Endothelial cell (in vitro differentiated cells): ENCODE data around the gene ZNF836. TPM values are rescaled to one million over a fixed set of nuclear protein-coding genes. Genes with fewer than 3 reads are reported as not detected.

ENCODE experiments used
- DNase-seq: peaks from one replicate; pipeline ENCODE4 v3.0.0; 2021; ENCODE audit warnings: low spot score
- H3K27ac Mint-ChIP-seq: one replicate; pipeline ENCODE4 v1.8.0; 2021; ENCODE audit warnings: mixed read lengths, inconsistent platforms; ENCODE audit not compliant: unreplicated experiment
- H3K27me3 Mint-ChIP-seq: one replicate; pipeline ENCODE4 v1.8.0; 2021; ENCODE audit warnings: mild to moderate bottlenecking, moderate library complexity, mixed read lengths, inconsistent platforms; ENCODE audit not compliant: unreplicated experiment
- H3K36me3 Mint-ChIP-seq: one replicate; pipeline ENCODE4 v1.8.0; 2021; ENCODE audit warnings: mild to moderate bottlenecking, low read depth, mixed read lengths, inconsistent platforms; ENCODE audit not compliant: unreplicated experiment
- H3K4me1 Mint-ChIP-seq: one replicate; pipeline ENCODE4 v1.8.0; 2021; ENCODE audit warnings: mild to moderate bottlenecking, mixed read lengths, inconsistent platforms; ENCODE audit not compliant: unreplicated experiment
- H3K4me3 Mint-ChIP-seq: one replicate; pipeline ENCODE4 v1.8.0; 2021; ENCODE audit warnings: mild to moderate bottlenecking, mixed read lengths, inconsistent platforms; ENCODE audit not compliant: unreplicated experiment
- H3K9me3 Mint-ChIP-seq: one replicate; pipeline ENCODE4 v1.8.0; 2021; ENCODE audit warnings: mixed read lengths, inconsistent platforms; ENCODE audit not compliant: unreplicated experiment
- CTCF ChIP-seq: fragments of 200-600 bp; sonication (generic); IDR thresholded peaks from one replicate; pipeline ENCODE4 v1.5.0; 2021; ENCODE audit warnings: antibody characterized with exemption; ENCODE audit not compliant: unreplicated experiment
- long read RNA-seq: library from polyadenylated mRNA; unstranded; transcript quantifications from one replicate; pipeline ENCODE4 v2.0.0, GENCODE V29; 2020; ENCODE audit not compliant: unreplicated experiment
- total RNA-seq: library from RNA; stranded (reverse); fragmentation: NEBNext Ultra II Directional; extraction: Animal tissue kit (Norgen Biotek cat#: 25700); gene quantifications from one replicate; pipeline ENCODE4 v1.2.1, GENCODE V29; 2021; ENCODE audit not compliant: unreplicated experiment

Gene ZNF836
- 15.4 TPM for total RNA-seq
- long read RNA-seq, partial matches to known transcripts, result 0 of 2 reads
- long read RNA-seq, other reads (novel, unspliced or antisense), result 1 of 2 reads

- H3K36me3 Mint-ChIP-seq, result peaks cover 19% of the 10 kb centered on the region
- H3K4me1 Mint-ChIP-seq, result peaks cover 19% of the 10 kb centered on the region
- DNase-seq, result peak; percentile 72
- peak within 1 kb of the TSS; percentile 100 for H3K4me3 Mint-ChIP-seq
- H3K27ac Mint-ChIP-seq, result peak within 1 kb of the TSS; percentile 61
- no peaks in the 10 kb centered on the region for H3K9me3 Mint-ChIP-seq
- peaks cover 14% of the 10 kb centered on the region for H3K27me3 Mint-ChIP-seq
- TF ChIP-seq CTCF, result no peak
These were observed at the start of gene ZNF836 for GRCh38 chr19:52171321-52172169. Gene ZNF836 (minus strand): TSS chr19:52171621. CDS start chr19:52168072, 3,549 bp downstream.

- peak overlapping the region; percentile 54 for H3K4me3 Mint-ChIP-seq
These were observed 49.6 kb upstream of the ZNF836 start for GRCh38 chr19:52221031-52221430.

GRCh38 chr19:52219611-52220010, 48.2 kb upstream of the ZNF836 start:
- H3K36me3 Mint-ChIP-seq, result peaks cover 64% of the 10 kb centered on the region
- H3K27me3 Mint-ChIP-seq, result peaks cover 11% of the 10 kb centered on the region
- no peak overlapping the region for H3K27ac Mint-ChIP-seq
- no peak for DNase-seq
- peak overlapping the region; percentile 23 for H3K4me3 Mint-ChIP-seq
- no peaks in the 10 kb centered on the region for H3K9me3 Mint-ChIP-seq
- no peaks in the 10 kb centered on the region for H3K4me1 Mint-ChIP-seq
- no peak for TF ChIP-seq CTCF

More at GRCh38 chr19:52221031-52221430, 49.6 kb upstream of the ZNF836 start:
- Mint-ChIP-seq H3K36me3 (peaks cover 73% of the 10 kb centered on the region), H3K27ac (no peak overlapping the region), H3K9me3 (no peaks in the 10 kb centered on the region), H3K27me3 (peaks cover 11% of the 10 kb centered on the region), H3K4me1 (no peaks in the 10 kb centered on the region)
- no peak for DNase-seq
- TF ChIP-seq CTCF, result no peak

GRCh38 chr19:52217576-52217975, 46.2 kb upstream of the ZNF836 start:
- no peaks in the 10 kb centered on the region for H3K9me3 Mint-ChIP-seq
- no peak for DNase-seq
- no peaks in the 10 kb centered on the region for H3K4me1 Mint-ChIP-seq
- TF ChIP-seq CTCF, result no peak
- H3K4me3 Mint-ChIP-seq, result peak overlapping the region; percentile 2
- H3K27me3 Mint-ChIP-seq, result peaks cover 12% of the 10 kb centered on the region
- H3K36me3 Mint-ChIP-seq, result peaks cover 65% of the 10 kb centered on the region
- peak overlapping the region; percentile 12 for H3K27ac Mint-ChIP-seq

GRCh38 chr19:52216401-52216800, 45.0 kb upstream of the ZNF836 start:
- peaks cover 10% of the 10 kb centered on the region for H3K27me3 Mint-ChIP-seq
- no peaks in the 10 kb centered on the region for H3K9me3 Mint-ChIP-seq
- H3K4me3 Mint-ChIP-seq, result no peak overlapping the region
- no peaks in the 10 kb centered on the region for H3K4me1 Mint-ChIP-seq
- no peak for DNase-seq
- H3K36me3 Mint-ChIP-seq, result peaks cover 67% of the 10 kb centered on the region
- TF ChIP-seq CTCF, result no peak
- no peak overlapping the region for H3K27ac Mint-ChIP-seq
